Measurements from ENCODE around the gene SMAD2.
A peak's percentile ranks its signal among the peaks of the same experiment; 100 is the strongest.

The SMAD2 gene

DNA sequence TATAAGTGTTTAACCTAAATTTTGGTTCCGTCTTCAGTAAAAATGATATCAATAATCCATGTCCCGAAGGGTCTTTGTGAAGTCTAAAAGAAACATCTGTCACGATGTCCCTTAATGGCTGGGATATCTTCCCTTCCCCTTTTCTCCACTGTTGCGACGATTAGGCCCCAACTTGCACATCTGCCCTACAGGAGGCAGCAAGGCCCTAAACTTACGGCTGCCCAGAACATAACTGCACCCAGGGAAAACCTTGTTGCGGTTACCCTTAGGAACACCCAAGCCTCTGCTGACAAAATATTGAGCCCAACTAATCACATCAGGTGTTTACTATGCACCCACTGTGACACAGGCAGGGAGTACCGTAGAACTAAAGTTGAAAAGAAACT lies 1.3 kb upstream of the SMAD2 start:
- DNase-seq = no peak

DNA sequence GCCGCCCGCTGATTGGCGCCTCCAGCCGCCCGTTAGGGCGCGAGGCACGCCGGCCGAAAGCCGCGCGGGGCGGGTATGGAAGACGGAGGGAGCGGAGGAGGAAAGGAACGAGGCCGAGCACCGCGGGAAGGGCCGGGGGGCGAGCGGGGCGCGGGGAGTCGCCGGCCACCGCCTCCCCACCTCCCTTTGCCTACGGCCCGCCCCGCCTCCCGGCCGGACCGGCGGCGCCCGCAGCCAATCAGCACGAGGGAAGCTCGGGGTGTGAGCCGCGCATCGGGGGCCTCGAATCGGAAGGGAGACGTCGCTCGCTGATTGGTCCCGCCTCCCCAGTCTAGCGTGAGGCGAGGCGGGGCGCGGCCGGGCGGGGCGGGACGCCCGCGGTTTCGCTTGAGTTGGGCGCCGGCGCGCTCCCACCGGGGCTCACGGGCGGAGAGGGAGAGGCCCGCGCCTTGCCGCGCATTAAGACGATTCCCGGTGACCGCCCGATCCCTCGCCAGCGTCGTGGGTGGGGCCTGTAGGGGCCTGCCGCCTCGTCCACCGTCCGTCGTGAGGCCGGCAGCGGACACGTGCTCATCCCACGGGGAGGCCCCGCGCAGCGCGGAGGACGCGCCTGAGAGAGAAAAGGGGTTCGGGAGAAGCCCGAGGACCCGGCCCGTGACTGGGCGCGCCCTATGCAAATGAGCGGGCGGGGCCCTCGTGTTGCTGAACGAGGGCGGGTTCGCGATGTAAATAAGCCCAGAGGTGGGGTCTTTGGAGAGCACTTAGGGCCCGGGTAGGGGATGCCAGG lies 665 bp upstream of the SMAD2 start:
- peak; percentile 97 for DNase-seq

DNA sequence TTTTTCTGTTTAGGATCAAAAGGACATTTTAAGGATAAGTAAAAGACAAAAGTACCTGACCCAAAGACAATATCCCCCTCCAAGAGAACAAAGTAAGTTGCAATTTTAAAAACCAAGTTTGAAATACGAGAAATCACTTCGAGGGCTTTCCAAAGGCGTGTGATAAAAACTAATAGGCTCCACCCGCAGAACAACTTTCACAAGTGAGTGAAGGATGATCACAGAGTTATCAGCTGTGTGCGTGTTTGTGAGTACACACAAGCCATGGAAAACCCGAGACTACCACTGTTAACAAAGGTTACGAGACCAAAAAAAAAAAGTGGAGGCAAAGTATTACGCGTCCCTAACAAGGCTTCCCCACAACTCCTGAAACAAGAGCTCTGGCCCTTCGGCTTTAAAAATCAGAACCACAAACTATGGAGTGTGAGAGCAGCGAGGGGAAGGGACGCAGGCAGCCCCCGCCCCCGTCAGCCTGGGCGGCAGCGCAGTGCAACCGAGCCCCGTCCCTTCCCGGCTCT lies 719 bp downstream of the SMAD2 start:
- no peak for DNase-seq

DNA sequence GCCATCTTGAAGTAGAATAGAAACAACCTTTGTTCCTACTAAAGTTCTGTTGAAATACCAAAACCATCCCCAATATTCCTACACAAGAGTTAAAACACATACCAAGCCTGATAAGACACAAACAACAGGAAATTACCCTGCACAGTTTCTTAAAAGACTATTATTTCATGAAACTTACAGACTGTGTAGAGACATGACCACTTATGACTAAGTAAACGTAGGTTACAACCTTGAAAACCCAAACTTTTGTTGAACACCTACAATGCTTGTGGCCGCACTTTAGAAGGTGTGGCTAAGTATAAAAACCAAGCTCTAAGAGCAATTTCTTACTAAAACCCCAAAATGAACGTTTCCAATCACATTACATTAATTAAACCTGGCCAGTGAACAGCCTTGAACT lies 2.0 kb downstream of the SMAD2 start:
- DNase-seq = no peak

DNA sequence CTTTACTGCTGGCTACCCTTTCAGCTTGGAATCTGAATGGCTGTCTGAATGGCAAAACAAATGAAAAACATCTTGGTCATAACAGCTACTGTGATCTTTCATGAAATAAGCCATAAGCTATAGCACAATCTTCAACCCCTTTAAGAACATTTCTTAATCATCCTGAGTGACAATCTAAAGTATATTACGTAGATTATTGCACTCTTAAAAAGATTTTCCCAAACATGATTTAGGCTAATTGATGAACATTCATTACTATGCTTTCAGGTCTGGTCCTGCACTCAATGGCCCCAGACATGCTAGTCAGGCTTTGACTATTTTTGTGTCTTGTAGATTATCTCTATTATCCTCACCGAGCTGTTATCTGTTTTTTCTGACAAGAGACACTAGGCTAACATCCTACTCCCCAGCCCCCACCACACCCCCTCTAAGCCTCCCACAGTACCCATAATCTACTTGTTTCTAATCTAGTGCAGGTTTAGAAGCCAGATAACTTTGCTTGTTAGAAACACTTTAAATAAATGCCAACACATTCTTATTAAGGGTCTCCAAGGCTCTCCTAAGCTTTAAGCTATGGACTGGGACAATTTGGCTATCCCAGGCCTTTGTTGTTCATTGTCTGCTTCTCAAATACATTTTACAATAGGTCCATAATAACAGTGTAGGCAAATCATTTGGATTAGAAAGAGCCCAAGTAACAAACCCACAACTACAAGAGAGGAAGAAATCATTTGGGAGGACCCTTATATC lies 4.2 kb downstream of the SMAD2 start:
- no peak for DNase-seq

DNA sequence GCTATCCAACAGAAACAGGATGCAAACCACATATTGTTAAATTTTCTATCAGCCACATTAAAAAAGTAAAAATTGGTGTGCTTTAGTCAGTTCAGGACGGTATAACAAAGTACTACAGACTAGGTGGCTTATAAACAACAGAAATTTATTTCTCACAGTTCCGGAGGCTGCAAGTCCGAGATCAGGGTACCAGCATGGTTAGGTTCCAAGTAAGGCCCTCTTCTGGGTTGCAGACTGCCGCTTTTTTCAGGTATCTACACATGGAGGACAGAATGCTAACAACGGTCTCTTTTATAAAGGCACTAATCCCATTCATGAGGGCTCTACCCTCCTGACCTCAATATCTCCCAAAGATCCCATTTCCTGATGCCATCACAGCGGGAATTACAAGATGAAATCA lies 10.5 kb downstream of the SMAD2 start:
- no peak for DNase-seq

DNA sequence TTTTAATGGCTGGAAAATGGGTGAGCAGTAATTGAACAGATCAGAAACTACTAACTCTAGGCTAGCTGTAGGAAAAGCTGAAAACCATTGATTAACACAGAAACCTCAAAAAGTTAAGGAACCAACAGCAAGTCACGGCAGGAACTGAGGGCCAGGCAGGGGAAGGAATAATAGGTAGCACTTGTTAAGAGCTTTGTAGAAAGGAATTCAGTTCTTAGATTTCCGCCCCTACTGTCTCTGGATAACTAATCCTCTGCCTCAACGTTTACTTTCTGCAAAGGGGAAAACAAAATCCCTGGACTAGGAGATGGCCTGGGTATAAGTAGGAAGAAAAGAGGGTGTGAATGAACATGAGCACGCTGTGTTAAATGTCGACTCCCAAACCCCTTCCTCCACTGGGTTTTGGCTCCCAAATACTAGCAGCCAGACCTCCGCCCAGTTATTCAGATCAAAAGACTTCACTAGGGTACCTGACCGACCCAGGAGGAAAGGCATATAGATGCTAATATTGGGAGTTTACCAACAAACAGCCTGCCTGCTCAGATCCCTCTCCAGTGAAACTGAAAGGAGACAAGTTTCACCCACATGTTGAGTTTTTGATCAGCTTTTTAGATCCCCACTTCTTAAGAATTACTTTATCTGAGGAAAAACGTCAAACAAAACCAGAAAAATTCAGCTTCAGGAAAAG lies 12.4 kb downstream of the SMAD2 start:
- DNase-seq = no peak

DNA sequence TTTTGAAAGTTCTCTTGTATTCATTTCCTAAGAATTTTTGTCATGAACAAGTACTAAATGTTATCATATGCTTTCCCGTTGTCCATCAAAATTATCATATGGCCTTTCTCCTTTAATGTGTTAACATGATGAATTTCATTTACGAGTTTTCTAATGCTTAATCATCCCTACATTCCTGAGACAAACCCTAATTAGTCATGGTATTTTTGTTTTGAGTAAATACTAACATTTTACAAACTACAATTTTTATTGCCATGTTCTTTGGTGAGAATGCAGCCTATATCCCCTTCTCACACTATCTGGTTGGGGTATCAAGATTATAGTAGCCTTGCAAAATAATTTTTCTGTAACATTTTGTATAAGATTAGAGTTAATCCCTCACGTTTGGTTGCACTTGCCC lies 14.5 kb downstream of the SMAD2 start:
- no peak for DNase-seq

DNA sequence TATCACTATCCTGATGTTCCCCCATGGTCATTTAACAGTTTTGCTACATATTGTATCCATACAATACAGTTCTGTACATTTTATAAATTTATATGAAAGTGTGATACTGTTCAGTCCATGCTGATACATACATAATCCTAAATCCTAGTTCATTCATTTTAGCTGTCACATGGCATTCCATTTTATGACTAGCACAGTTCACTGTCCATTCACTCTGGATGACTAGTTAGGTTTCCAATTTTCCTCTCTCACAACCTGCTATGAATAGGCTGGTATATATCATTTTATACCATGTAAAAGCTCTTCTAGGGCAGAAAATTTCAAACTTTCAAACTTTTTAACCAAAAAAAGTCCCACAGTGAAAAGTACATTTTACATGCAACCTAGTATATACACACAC lies 15.2 kb downstream of the SMAD2 start:
- DNase-seq = no peak

DNA sequence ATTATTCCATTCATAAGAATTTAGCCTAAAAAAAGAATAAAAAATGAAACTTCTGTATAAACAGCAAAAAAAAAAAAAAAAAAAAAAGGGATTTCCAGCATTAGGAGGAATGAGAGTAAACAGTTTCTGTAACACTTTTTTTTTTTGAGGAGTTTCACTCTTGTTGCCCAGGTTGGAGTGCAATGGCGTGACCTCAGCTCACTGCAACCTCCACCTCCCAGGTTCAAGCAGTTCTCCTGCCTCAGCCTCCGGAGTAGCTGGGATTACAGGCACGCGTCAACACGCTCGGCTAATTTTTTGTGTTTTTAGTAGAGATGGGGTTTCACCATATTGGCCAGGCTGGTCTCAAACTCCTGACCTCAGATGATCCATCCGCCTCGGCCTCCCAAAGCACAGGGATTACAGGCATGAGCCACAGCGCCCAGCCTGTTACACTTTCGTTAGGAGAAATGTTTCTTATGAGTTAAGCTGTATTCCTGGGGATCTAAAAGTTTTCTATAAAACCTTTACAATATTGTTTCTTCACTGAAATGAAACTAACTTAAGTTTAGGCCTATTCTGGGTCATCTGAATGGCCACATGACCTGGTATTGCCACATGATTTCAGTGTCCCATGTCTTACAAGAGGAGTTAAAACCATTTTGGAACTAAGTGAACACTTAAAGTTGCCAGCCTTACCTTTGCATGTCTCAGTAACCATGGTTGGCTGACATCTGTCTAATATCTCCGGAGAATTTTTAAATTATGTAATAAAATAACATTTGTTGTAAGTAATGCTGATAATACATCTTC lies 17.5 kb downstream of the SMAD2 start:
- no peak for DNase-seq

DNA sequence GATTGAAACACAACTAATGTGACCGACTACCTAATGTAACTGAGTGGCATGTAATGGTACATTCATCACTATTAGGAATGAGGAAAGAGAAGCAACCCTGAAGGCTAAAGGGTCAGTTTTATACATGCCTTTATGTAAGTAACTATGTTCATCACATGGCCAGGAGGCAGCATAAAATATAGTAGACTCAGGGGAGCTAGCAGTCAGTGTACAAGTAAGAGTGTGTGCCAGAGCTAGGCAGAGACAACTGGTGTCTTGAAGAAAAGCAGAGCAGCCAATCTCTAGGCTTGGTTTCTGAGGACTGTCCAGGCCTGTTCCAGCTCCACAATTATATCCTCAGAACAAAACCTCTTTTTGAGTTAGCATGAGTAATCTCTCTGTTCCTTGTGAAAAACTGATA lies 18.1 kb downstream of the SMAD2 start:
- peak; percentile 34 for DNase-seq

DNA sequence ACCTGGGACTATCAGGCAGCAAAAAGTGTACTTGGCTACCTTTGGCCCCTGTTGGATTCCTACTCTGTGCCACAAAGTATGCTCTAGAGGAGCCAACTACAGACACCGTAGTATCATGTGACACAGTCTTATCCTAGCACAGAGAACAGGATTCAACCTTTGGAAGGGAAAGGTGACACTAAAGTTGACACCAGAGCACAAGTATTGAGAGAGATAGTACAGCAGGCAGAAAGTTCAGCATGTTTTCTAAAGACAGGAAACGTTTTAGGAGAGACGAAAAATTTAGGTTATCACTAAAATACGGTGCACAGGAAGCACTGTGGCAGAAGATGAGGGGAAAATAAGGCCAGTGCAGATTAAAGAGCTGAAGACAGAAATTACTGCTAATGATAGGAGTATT lies 18.6 kb downstream of the SMAD2 start:
- no peak for DNase-seq

DNA sequence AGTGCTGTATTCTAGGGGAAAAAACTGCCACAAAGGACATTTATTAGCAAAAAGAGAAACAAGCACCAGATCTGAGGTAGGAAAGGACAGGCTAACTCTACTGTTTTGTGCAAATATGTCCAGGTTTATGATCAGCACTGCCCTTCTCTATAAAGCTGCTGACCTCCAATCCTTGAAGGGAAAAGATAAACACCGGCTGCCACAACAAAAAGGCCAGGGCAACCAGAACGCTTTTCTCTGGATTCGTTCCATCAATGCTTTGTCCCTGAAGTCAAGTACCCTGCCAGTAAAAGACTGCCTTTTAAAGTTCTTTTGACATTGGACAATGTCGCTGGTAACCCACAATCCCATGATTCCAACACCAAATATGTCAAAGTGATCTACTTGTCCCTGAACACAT lies 21.0 kb downstream of the SMAD2 start:
- no peak for DNase-seq

DNA sequence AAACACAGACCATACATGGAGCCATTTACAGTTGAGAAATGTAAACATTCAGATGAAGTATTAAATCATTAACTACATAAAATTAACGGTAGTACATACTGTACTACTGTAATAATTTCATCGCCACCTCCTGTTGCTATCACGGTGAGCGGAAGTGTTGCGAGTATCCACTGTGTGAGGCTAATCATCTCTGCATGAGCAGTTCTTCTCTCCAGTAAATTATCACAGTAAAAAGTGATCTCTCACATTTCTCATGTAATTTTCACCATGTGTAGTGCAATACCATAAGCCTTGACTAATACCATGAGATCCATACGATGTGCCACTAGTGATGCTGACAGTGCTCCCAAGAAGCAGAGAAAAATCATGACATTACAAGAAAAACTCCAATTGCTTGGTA lies 21.9 kb downstream of the SMAD2 start:
- DNase-seq = no peak

DNA sequence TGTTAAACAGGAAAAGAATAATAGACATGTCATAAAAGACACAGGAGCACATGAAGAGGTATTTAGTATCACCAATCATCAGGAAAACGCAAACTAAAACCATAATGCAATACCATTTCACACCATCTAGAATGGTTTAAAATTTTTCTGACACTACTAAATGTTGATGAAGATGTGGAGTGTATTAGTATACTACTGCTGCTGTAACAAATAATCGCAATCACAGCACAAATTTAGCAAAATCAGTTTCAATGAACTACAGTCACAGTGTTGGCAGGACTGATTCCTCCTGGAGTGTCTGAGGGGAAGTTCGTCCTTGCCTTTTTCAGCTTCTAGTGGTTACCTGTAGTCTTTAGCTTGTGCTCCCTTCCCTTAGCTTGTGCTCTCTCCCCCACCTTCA lies 24.1 kb downstream of the SMAD2 start:
- no peak for DNase-seq

DNA sequence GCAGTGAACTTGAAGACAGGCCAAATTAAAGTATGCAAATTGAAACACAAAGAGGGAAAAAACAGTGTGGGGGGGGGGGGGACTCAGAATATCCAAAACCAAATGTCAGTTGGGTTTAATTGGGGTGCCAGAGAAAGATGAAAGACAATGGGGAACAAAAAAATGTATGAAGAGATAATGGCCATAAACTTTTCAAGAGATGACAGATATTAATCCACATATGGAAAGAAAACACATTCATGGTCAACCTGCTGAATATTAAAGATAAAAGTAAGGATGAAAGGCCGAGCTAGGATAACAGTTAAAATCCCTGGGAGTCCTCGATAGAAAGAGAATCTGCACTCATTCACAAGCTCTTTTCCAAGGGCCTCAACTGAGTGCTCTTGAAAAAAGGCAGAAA lies 26.6 kb downstream of the SMAD2 start:
- DNase-seq = no peak

DNA sequence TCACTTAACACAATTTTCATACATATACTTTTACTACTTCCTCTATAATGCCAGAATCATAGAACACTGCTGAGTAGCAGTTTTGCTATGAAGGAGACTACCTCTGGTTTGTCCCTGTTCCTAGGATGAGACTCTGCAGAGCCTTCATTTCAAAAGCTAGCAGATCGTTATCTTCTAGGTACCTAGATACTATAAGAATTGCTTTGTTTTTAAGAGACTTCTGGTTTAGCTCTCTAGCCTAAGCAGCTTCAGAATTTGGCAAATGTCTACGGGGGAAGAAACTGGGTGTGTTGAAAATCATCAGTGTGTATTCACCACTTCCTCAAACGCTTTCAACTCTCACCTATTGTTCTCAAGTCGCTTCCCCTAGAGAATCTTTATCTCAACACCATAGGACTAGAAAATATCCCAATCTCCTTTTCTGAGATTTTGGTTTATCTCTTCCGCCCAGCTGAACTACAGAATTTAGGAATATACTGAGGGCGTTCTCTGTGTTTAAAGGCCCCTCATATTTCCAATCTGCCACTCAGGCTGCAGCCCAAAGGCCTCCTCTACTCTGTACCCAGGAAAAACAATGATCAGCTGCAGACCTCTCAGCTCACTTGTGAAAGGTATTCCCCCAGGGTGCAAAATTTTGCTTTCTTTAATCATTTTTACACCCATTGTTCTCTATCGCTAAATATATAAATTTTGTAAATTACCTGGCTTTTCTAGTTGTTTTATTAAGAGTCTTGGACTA lies 28.7 kb downstream of the SMAD2 start:
- no peak for DNase-seq

DNA sequence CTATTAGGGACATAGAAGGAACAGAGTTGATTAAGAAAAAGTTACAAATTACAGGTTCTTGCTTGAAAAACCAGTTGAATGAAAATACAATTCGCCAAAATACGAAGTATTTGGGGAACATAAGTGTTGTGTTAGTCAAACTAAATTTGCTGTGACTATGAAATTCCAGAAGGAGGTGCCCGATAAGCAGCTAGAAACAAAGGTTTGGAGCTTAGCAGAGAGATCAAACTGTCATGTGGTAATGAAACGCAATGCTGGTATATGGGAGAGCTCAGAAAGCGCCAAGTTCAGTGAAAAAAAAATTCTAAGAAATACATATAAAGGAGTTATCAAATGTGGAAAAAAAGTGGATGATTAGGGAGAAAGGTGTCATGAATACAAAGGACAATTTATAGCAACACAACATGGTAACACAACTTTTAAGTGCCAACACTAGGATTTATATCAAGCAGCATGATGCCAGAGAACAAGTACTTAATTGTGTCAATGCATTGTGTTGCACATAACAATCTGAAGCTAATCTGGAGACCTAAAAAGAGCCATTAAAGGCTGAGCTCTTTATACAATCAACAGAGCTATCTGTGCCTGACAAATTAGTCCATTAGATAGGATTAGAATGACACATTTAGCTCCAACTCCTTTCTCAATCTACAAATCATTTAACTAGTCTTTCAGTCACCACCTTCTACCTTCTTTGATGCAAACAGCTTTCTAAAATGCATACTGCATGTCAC lies 31.2 kb downstream of the SMAD2 start:
- no peak for DNase-seq

DNA sequence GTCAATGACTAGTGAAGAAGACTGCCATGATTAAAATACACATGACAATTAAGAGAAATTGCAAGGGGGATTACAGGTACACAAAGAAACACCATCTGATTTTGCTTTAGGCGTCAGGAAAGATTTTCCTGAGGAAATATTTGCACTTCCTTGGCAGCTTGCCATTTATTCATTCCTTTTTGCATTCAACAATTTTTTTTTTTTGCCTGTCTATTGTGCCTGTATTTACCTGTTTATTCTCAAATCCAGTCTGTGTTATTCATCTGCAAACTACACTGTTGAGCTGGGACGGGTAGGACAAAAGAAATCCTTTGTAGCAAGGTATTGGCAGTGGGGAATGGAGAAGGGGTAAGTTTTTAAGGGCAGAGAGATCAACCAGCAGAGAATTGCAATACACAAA lies 31.8 kb downstream of the SMAD2 start:
- DNase-seq = no peak

DNA sequence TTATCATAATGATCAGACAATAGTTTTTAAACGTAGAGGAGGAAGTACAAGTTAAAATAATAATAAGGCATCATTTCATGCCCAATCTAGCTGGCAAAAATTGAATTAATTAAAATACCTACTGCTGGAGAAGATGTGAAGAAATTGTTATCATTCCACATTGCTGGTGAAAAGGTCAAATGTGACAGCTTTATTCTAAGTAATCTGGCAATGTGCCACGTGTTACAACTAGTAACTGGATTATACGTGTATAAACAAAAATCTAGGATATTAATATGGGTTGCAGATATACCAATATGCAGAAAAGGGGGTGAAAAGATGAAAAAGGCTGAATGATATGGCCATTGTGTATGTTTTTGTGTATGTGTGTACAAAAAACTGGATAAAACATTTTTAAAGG lies 32.4 kb downstream of the SMAD2 start:
- no peak for DNase-seq

DNA sequence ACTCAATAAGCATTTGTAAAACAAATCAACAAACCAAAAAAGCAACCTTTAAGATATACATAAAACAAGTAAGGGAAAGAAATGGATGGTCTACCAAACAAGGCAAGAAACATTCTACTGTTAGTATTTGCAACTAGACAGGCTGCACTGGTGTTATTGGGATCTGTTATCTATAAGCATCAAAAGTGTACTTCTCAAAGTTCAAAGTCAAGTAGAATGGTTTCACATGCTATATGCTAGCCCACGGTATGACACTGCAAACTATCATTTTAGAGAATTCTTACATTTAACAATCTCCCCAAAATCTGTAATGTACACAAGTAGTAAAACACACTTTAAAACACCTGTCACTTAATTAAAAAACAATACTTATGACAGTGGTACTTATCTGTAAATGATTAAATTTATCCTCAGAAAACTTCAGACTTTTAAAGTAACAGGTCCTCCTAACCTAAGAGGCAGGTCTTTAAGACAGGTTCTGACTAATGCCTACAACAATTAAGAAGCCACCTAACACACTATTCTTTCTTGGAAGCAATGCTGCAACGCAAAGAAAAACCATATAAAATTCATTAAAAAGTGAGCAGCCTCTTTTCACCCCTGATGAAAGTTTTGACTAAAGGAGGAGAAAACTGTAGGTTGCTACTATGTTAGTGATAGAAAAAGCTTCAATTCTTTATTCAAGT lies 34.8 kb downstream of the SMAD2 start:
- no peak for DNase-seq
